ENCODE measurements around the gene FRA10AC1.

GRCh38 chr10:93723153-93723552 lies 20.8 kb upstream of the FRA10AC1 start:
- TF ChIP-seq PAXIP1 (CRISPR knock-in tag; conservative IDR thresholded peaks at IDR 0.05) (no peak), YY1 (IDR thresholded peaks at IDR 0.05; ENCODE audit: insufficient read depth, insufficient replicate concordance, low read depth, low read length) (no peak), ZNF232 (CRISPR knock-in tag; IDR thresholded peaks at IDR 0.05; ENCODE audit: borderline replicate concordance) (no peak), ZNF451 (CRISPR knock-in tag; IDR thresholded peaks at IDR 0.05) (no peak), DNMT1 (CRISPR knock-in tag; IDR thresholded peaks at IDR 0.05) (no peak), ZNF883 (CRISPR knock-in tag; IDR thresholded peaks at IDR 0.05; ENCODE audit: not compliant biosample characterization) (no peak), ZFP36 (IDR thresholded peaks at IDR 0.05; ENCODE audit: borderline replicate concordance, low read depth, low read length, partially characterized antibody) (no peak), MYC (CRISPR knock-in tag; IDR thresholded peaks at IDR 0.05; ENCODE audit: borderline replicate concordance) (no peak), JARID2 (CRISPR knock-in tag; IDR thresholded peaks at IDR 0.05; ENCODE audit: insufficient replicate concordance) (no peak), ZNF253 (CRISPR knock-in tag; IDR thresholded peaks at IDR 0.05; ENCODE audit: borderline replicate concordance) (no peak), SIX1 (CRISPR knock-in tag; IDR thresholded peaks at IDR 0.05; ENCODE audit: borderline replicate concordance) (no peak), POLR2AphosphoS5 (IDR thresholded peaks at IDR 0.05; ENCODE audit: low read depth, low read length) (no peak)

Measured in HepG2 (cell line).